Measurements from ENCODE around the gene TTC13.

DNA sequence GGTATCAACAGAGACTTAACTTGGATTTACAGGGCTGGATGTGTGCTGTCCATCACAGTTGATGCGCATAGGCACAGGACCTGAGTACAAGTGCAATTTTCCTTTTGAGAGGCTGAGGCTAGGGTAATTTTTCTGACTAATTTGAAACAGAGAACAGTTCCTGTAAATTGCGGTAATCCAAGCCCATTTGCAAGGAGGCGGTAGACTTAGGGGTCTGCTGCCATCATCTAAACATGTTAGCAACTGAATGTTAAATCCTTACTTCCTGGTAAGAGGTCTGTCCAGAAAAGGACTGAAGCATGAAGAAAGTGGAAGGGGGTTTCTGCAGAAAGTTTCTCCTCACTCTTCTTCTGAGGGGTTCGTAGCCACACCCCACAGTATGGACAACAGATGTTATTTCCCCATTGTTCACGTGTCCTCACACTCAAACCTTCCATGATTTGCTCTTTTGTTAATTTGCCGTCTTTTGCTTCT lies 86.6 kb downstream of the TTC13 start:
- TF ChIP-seq, protein P1, sequence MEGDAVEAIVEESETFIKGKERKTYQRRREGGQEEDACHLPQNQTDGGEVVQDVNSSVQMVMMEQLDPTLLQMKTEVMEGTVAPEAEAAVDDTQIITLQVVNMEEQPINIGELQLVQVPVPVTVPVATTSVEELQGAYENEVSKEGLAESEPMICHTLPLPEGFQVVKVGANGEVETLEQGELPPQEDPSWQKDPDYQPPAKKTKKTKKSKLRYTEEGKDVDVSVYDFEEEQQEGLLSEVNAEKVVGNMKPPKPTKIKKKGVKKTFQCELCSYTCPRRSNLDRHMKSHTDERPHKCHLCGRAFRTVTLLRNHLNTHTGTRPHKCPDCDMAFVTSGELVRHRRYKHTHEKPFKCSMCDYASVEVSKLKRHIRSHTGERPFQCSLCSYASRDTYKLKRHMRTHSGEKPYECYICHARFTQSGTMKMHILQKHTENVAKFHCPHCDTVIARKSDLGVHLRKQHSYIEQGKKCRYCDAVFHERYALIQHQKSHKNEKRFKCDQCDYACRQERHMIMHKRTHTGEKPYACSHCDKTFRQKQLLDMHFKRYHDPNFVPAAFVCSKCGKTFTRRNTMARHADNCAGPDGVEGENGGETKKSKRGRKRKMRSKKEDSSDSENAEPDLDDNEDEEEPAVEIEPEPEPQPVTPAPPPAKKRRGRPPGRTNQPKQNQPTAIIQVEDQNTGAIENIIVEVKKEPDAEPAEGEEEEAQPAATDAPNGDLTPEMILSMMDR (IDR thresholded peaks at IDR 0.05; ENCODE audit: low read depth, low read length, missing input control): no peak
- TF ChIP-seq, protein P2, sequence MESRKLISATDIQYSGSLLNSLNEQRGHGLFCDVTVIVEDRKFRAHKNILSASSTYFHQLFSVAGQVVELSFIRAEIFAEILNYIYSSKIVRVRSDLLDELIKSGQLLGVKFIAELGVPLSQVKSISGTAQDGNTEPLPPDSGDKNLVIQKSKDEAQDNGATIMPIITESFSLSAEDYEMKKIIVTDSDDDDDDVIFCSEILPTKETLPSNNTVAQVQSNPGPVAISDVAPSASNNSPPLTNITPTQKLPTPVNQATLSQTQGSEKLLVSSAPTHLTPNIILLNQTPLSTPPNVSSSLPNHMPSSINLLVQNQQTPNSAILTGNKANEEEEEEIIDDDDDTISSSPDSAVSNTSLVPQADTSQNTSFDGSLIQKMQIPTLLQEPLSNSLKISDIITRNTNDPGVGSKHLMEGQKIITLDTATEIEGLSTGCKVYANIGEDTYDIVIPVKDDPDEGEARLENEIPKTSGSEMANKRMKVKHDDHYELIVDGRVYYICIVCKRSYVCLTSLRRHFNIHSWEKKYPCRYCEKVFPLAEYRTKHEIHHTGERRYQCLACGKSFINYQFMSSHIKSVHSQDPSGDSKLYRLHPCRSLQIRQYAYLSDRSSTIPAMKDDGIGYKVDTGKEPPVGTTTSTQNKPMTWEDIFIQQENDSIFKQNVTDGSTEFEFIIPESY (IDR thresholded peaks at IDR 0.05): no peak
- TF ChIP-seq TAF1 (conservative IDR thresholded peaks at IDR 0.05): no peak
- no peak for TF ChIP-seq REST (IDR thresholded peaks at IDR 0.05)
- no peak for TF ChIP-seq HNF4G (IDR thresholded peaks at IDR 0.05)
